Glutamatergic neuron (in vitro differentiated cells): Measurements from ENCODE around the gene STK39. TPM values are rescaled to one million over a fixed set of nuclear protein-coding genes. Genes with fewer than 3 reads are reported as not detected.

ENCODE experiments used
- DNase-seq: peaks from one replicate; pipeline ENCODE4 v3.0.0; 2022
- H3K27ac Mint-ChIP-seq: one replicate; pipeline ENCODE4 v1.8.0; 2020; ENCODE audit warnings: mild to moderate bottlenecking, mixed read lengths, inconsistent platforms; ENCODE audit not compliant: unreplicated experiment
- H3K27me3 Mint-ChIP-seq: one replicate; pipeline ENCODE4 v1.8.0; 2020; ENCODE audit warnings: mild to moderate bottlenecking, moderate library complexity, mixed read lengths, inconsistent platforms; ENCODE audit not compliant: unreplicated experiment
- H3K36me3 Mint-ChIP-seq: one replicate; pipeline ENCODE4 v1.8.0; 2020; ENCODE audit warnings: mild to moderate bottlenecking, mixed read lengths, inconsistent platforms; ENCODE audit not compliant: unreplicated experiment
- H3K4me1 Mint-ChIP-seq: one replicate; pipeline ENCODE4 v1.8.0; 2020; ENCODE audit warnings: mild to moderate bottlenecking, low read depth, mixed read lengths, inconsistent platforms; ENCODE audit not compliant: unreplicated experiment
- H3K4me3 Mint-ChIP-seq: one replicate; pipeline ENCODE4 v1.8.0; 2020; ENCODE audit warnings: mild to moderate bottlenecking, mixed read lengths, inconsistent platforms; ENCODE audit not compliant: unreplicated experiment
- H3K9me3 Mint-ChIP-seq: one replicate; pipeline ENCODE4 v1.8.0; 2020; ENCODE audit warnings: mild to moderate bottlenecking, moderate library complexity, mixed read lengths, inconsistent platforms; ENCODE audit not compliant: unreplicated experiment
- total RNA-seq: library from RNA; stranded (reverse); fragmentation: NEBNext Ultra II Directional; extraction: Animal tissue kit (Norgen Biotek cat#: 25700); gene quantifications from one replicate; pipeline ENCODE4 v1.2.1, GENCODE V29; 2021; ENCODE audit not compliant: unreplicated experiment
- TF ChIP-seq, protein P1 (sequence below): fragments of 200-600 bp; sonication (generic); IDR thresholded peaks from one replicate; pipeline ENCODE4 v1.5.0; 2021; ENCODE audit not compliant: partially characterized antibody, unreplicated experiment

Gene STK39
- total RNA-seq, 1 donor from 2014 or later: 35.9 TPM

DNA sequence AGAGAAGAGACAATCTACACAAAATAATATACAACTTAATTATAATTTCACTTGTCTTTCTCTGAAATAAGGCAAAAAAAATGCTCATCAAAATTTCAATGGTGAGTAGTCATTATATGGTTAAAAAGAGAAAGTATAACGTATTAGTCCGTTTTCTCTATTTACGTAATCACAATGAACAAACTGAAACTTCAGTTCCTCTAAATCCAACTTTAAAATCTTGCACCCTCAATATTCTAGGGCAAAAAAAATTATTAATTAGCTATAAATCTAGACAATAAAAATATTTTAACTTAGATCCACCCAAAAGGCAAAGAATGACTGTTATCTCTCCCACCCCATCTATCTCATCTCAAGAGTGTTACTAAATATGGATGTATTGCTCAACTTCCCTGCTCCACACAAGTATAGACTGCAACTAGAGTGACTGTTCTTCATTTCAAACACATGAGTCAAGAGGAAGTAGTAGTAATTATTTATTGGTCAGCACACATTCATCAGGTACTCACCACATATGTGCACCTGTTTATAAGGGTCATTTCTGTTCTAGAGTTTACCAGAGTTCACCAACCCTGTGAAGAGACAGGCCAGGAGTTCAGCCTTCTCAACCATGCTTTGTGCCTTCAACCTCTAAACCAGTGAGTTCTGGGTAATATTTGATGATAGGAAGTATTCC, 36.4 kb downstream of the STK39 start:
- Mint-ChIP-seq H3K36me3 (no peaks in the 10 kb centered on the region), H3K9me3 (no peaks in the 10 kb centered on the region), H3K27ac (no peak overlapping the region), H3K4me1 (no peaks in the 10 kb centered on the region), H3K4me3 (no peak overlapping the region), H3K27me3 (no peaks in the 10 kb centered on the region)
- DNase-seq: no peak
- TF ChIP-seq, protein P1, sequence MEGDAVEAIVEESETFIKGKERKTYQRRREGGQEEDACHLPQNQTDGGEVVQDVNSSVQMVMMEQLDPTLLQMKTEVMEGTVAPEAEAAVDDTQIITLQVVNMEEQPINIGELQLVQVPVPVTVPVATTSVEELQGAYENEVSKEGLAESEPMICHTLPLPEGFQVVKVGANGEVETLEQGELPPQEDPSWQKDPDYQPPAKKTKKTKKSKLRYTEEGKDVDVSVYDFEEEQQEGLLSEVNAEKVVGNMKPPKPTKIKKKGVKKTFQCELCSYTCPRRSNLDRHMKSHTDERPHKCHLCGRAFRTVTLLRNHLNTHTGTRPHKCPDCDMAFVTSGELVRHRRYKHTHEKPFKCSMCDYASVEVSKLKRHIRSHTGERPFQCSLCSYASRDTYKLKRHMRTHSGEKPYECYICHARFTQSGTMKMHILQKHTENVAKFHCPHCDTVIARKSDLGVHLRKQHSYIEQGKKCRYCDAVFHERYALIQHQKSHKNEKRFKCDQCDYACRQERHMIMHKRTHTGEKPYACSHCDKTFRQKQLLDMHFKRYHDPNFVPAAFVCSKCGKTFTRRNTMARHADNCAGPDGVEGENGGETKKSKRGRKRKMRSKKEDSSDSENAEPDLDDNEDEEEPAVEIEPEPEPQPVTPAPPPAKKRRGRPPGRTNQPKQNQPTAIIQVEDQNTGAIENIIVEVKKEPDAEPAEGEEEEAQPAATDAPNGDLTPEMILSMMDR: no peak

DNA sequence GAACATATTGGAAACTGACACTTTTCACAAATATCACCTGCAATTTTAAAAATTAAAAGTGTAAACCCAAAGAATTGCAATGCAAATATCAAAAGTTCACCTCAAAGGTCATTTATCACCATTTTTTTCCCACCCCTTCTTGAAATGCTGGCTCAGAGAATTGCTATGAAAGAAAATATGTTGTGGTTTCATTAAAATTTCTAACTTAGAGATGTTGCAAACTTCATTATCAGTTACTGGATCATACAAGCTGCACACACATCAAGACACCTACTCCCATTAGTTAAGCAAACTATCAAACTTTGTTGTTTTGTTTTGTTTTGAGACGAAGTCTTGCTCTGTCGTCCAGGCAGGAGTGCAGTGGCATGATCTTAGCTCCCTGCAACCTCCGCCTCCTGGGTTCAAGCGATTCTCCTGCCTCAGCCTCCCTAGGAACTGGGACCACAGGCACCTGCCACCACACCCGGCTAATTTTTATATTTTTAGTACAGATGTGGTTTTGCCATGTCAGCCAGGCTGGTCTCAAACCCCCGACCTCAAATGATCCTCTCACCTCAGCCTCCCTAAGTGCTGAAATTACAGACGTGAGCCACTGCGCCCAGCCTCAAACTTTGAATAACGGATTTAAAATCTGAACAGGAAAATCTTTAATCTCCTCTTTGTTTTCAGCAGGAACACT, 37.0 kb downstream of the STK39 start:
- no peak overlapping the region for H3K4me3 Mint-ChIP-seq
- TF ChIP-seq, protein P1: no peak
- H3K27me3 Mint-ChIP-seq: no peaks in the 10 kb centered on the region
- H3K9me3 Mint-ChIP-seq: no peaks in the 10 kb centered on the region
- no peaks in the 10 kb centered on the region for H3K4me1 Mint-ChIP-seq
- no peaks in the 10 kb centered on the region for H3K36me3 Mint-ChIP-seq
- no peak overlapping the region for H3K27ac Mint-ChIP-seq
- no peak for DNase-seq

DNA sequence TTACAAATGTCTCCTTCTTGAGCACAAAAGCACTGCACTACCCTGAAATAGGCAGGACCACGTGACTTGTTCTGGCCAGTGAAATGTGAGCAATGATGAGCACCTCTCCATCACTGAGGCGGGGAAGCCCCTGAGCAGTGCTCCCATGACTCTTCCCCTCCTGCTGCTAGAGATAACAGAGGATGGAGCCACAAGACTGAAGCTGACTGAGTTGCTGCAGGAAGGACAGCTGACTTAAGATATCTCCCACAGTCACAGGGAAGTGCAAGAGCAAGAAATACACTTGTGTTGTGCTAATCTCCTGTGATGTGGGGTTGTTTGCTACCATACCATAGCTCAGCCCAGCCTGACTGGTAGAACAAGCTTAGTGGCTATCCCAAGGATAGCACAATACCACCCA, 38.7 kb downstream of the STK39 start:
- H3K36me3 Mint-ChIP-seq: no peaks in the 10 kb centered on the region
- H3K4me3 Mint-ChIP-seq: no peak overlapping the region
- no peaks in the 10 kb centered on the region for H3K27me3 Mint-ChIP-seq
- TF ChIP-seq, protein P1: no peak
- no peak for DNase-seq
- no peak overlapping the region for H3K27ac Mint-ChIP-seq
- H3K4me1 Mint-ChIP-seq: no peaks in the 10 kb centered on the region
- H3K9me3 Mint-ChIP-seq: no peaks in the 10 kb centered on the region

DNA sequence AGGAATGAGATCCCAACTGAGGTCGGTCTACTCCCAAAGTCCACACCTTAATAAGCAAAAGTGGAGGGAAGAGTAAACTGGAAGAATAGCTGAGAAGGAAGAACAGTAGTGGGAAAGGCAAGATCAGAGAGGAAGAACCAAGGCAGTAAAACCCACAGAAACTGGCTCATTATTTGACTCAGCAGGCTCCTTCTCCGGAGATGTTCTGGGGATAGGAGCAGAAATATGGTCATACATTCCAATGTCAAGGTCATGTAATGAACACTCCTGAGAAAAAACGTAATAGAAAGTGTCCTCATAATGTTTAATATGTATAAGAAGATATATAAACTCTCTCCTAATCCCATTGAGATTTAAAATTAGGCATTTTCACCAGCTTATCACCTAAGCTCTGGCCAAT, 39.5 kb downstream of the STK39 start:
- no peak for DNase-seq
- H3K4me3 Mint-ChIP-seq: no peak overlapping the region
- no peaks in the 10 kb centered on the region for H3K4me1 Mint-ChIP-seq
- H3K9me3 Mint-ChIP-seq: no peaks in the 10 kb centered on the region
- no peaks in the 10 kb centered on the region for H3K27me3 Mint-ChIP-seq
- TF ChIP-seq, protein P1: no peak
- peaks cover 6% of the 10 kb centered on the region for H3K36me3 Mint-ChIP-seq
- H3K27ac Mint-ChIP-seq: no peak overlapping the region
